ENCODE data around the gene DLG4. TPM values are rescaled to one million over a fixed set of nuclear protein-coding genes. Genes with fewer than 3 reads are reported as not detected.
A peak's percentile ranks its signal among the peaks of the same experiment; 100 is the strongest.

The DLG4 gene
- total and polyA plus RNA-seq, 2 experiments from 2014 or later: 2.9 to 10.7 TPM

DNA sequence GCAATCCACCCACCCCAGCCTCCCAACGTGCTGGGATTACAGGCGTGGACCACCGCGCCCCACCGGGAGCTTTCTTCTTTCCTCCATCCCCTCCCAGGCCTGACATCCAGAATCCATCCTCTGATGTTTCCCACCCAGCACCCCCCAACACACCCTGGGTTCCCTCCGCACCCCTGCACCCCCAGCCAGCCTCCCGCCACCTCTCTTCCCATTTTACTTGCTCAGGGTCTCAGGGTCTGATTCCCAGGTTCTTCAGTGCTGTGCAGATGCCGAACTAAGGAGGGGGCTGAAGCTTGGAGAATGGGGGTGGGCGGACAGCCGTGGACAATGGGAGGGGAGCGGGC is 40.7 kb downstream of the DLG4 start:
- Histone ChIP-seq H3K4me1 (ENCODE audit: insufficient read depth) (peaks cover 9% of the 10 kb centered on the region), H3K27me3 (no peaks in the 10 kb centered on the region), H3K36me3 (replicated peaks; ENCODE audit: insufficient read depth, low read depth) (no peaks in the 10 kb centered on the region), H3K9me2 (replicated peaks; ENCODE audit: insufficient read depth) (no peaks in the 10 kb centered on the region), H3K27ac (peak overlapping the region; percentile 87), H3K79me2 (no peaks in the 10 kb centered on the region), H3K4me2 (peak overlapping the region; percentile 87), H3K4me3 (no peak overlapping the region), H3K9me3 (ENCODE audit: low read depth) (no peaks in the 10 kb centered on the region), H2AFZ (no peak overlapping the region), H4K20me1 (ENCODE audit: insufficient read depth, poor library complexity, severe bottlenecking) (no peaks in the 10 kb centered on the region)
- TF ChIP-seq EZH2phosphoT487 (IDR thresholded peaks at IDR 0.05; ENCODE audit: low read depth, severe bottlenecking, unreplicated experiment) (no peak), EZH2 (IDR thresholded peaks at IDR 0.05; ENCODE audit: borderline replicate concordance) (no peak)
- TF ChIP-seq, protein P1, sequence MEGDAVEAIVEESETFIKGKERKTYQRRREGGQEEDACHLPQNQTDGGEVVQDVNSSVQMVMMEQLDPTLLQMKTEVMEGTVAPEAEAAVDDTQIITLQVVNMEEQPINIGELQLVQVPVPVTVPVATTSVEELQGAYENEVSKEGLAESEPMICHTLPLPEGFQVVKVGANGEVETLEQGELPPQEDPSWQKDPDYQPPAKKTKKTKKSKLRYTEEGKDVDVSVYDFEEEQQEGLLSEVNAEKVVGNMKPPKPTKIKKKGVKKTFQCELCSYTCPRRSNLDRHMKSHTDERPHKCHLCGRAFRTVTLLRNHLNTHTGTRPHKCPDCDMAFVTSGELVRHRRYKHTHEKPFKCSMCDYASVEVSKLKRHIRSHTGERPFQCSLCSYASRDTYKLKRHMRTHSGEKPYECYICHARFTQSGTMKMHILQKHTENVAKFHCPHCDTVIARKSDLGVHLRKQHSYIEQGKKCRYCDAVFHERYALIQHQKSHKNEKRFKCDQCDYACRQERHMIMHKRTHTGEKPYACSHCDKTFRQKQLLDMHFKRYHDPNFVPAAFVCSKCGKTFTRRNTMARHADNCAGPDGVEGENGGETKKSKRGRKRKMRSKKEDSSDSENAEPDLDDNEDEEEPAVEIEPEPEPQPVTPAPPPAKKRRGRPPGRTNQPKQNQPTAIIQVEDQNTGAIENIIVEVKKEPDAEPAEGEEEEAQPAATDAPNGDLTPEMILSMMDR (IDR thresholded peaks at IDR 0.05; ENCODE audit: poor library complexity): no peak
- no peak for DNase-seq (ENCODE audit: low spot score)
- WGBS (ENCODE audit: low lambda C conversion rate, missing lambda C conversion rate): 84% methylated on average over 9 of the region's 11 CpGs

DNA sequence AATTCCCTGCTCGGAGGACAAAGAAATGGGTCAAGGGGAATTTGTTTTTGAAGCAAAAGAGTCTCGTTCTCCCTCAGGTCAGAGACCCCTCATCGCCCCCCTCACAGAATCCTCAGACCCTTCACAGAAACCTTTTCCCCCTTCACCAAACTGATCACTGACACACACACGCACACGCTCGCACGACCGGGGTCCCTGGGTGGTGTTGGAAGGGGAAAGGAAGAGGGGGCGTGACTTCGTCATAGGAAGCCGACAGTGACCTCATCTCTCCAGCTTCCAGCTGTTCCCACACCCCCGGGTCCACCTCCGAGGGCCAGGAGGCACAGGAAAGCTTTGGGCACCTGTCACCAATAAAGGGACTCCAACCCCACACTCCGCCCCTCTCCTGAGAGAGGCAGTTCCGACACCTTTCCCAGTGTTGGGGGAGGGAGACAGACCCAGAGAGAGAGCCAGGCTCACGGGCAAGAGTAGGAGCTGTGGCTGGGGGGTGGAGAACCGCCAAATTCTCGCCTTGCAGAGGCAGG is 41.6 kb downstream of the DLG4 start:
- Histone ChIP-seq H3K4me1 (ENCODE audit: insufficient read depth) (peaks cover 9% of the 10 kb centered on the region), H3K79me2 (no peaks in the 10 kb centered on the region), H3K36me3 (replicated peaks; ENCODE audit: insufficient read depth, low read depth) (no peaks in the 10 kb centered on the region), H3K4me2 (peak overlapping the region; percentile 87), H2AFZ (peak overlapping the region; percentile 49), H3K4me3 (peak overlapping the region; percentile 27), H3K27me3 (no peaks in the 10 kb centered on the region), H3K27ac (peak overlapping the region; percentile 87), H3K9me3 (ENCODE audit: low read depth) (no peaks in the 10 kb centered on the region), H3K9me2 (replicated peaks; ENCODE audit: insufficient read depth) (no peaks in the 10 kb centered on the region), H4K20me1 (ENCODE audit: insufficient read depth, poor library complexity, severe bottlenecking) (no peaks in the 10 kb centered on the region)
- peak; percentile 84 for DNase-seq (ENCODE audit: low spot score)
- TF ChIP-seq, protein P1 (IDR thresholded peaks at IDR 0.05; ENCODE audit: poor library complexity): no peak
- TF ChIP-seq EZH2 (IDR thresholded peaks at IDR 0.05; ENCODE audit: borderline replicate concordance) (no peak), EZH2phosphoT487 (IDR thresholded peaks at IDR 0.05; ENCODE audit: low read depth, severe bottlenecking, unreplicated experiment) (no peak)
- 5% methylated on average over 18 of the region's 18 CpGs for WGBS (ENCODE audit: low lambda C conversion rate, missing lambda C conversion rate)

DNA sequence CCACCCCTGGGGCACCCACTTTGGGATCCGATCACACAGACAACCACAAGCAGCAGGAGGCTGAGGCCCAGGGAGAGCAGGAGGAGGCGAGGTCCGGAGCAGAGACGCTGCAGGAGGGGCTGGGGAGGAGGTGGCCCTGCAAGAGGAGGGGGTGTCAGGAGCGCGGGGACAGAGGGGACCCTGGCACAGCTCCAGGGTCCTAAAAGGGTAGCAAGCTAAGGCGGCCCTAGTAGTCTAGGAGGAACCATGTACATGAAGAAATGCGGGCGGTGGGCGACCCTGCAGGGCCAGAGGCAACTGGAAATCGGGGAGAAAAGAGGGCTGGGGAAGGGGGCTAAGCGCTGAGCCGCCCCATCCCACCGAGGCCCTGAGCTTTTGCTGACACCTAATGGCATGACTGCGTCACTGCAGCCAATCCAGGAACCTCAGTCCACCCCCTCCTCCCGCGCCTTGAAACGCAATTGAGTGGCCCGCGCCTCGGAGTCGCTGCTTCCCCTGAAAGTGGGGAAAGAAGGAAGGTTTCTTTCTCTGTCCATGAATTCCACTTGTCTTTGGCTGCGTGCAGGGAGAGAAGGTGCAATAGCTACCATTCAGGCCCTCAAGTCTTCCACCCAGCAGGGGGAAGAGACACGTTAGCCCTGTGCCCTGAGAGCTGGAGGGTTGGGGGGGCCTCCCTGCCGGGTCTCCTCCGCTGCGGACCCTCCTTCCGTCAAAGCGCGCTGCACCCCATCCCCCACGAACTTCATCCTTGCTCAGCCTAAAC is 42.3 kb downstream of the DLG4 start:
- peak overlapping the region; percentile 87 for H3K27ac ChIP-seq
- DNase-seq (ENCODE audit: low spot score): peak; percentile 92
- H3K4me3 ChIP-seq: peak overlapping the region; percentile 49
- peaks cover 9% of the 10 kb centered on the region for H3K4me1 ChIP-seq (ENCODE audit: insufficient read depth)
- no peaks in the 10 kb centered on the region for H4K20me1 ChIP-seq (ENCODE audit: insufficient read depth, poor library complexity, severe bottlenecking)
- peak overlapping the region; percentile 87 for H3K4me2 ChIP-seq
- no peaks in the 10 kb centered on the region for H3K9me2 ChIP-seq (replicated peaks; ENCODE audit: insufficient read depth)
- TF ChIP-seq EZH2 (IDR thresholded peaks at IDR 0.05; ENCODE audit: borderline replicate concordance): no peak
- TF ChIP-seq, protein P1 (IDR thresholded peaks at IDR 0.05; ENCODE audit: poor library complexity): peak; percentile 88
- no peak for TF ChIP-seq EZH2phosphoT487 (IDR thresholded peaks at IDR 0.05; ENCODE audit: low read depth, severe bottlenecking, unreplicated experiment)
- 2% methylated on average over 22 of the region's 31 CpGs for whole genome bisulfite sequencing (ENCODE audit: low lambda C conversion rate, missing lambda C conversion rate)
- H3K9me3 ChIP-seq (ENCODE audit: low read depth): no peaks in the 10 kb centered on the region
- no peaks in the 10 kb centered on the region for H3K27me3 ChIP-seq
- no peaks in the 10 kb centered on the region for H3K36me3 ChIP-seq (replicated peaks; ENCODE audit: insufficient read depth, low read depth)
- no peaks in the 10 kb centered on the region for H3K79me2 ChIP-seq
- peak overlapping the region; percentile 49 for H2AFZ ChIP-seq

All from hepatocyte (in vitro differentiated cells).